CD4-positive, alpha-beta T cell treated with Interleukin-2 at 100 ng/mL for 4 hours (primary cell): ENCODE data around the gene PPP1R13B.

Experiments used
- DNase-seq: peaks from one replicate; pipeline ENCODE4 v3.0.0-alpha.2; 2020; ENCODE audit warnings: low spot score

The PPP1R13B gene

GRCh38 chr14:103881268-103882201 lies 34.2 kb upstream of the PPP1R13B start:
- no peak for DNase-seq

GRCh38 chr14:103880348-103881267 lies 33.2 kb upstream of the PPP1R13B start:
- DNase-seq = peak; percentile 5

- no peak for DNase-seq
These were observed 32.4 kb upstream of the PPP1R13B start for GRCh38 chr14:103879570-103880347.

- no peak for DNase-seq
These were observed 31.8 kb upstream of the PPP1R13B start for GRCh38 chr14:103879118-103879569.

- no peak for DNase-seq
These were observed 30.8 kb upstream of the PPP1R13B start for GRCh38 chr14:103878180-103878579.

- DNase-seq = no peak
These were observed 27.6 kb upstream of the PPP1R13B start for GRCh38 chr14:103875010-103875409.

- peak; percentile 9 for DNase-seq
These were observed 25.2 kb upstream of the PPP1R13B start for GRCh38 chr14:103872481-103873113.

- peak; percentile 67 for DNase-seq
These were observed 24.5 kb upstream of the PPP1R13B start for GRCh38 chr14:103871596-103872480.

- no peak for DNase-seq
These were observed 23.7 kb upstream of the PPP1R13B start for GRCh38 chr14:103870891-103871595.

GRCh38 chr14:103870144-103870876 lies 22.9 kb upstream of the PPP1R13B start:
- DNase-seq = no peak

GRCh38 chr14:103869406-103870143 lies 22.2 kb upstream of the PPP1R13B start:
- no peak for DNase-seq

- DNase-seq = no peak
These were observed 21.0 kb upstream of the PPP1R13B start for GRCh38 chr14:103868242-103868897.

- no peak for DNase-seq
These were observed 20.2 kb upstream of the PPP1R13B start for GRCh38 chr14:103867523-103867953.

GRCh38 chr14:103867020-103867419 lies 19.6 kb upstream of the PPP1R13B start:
- no peak for DNase-seq

- no peak for DNase-seq
These were observed 15.9 kb upstream of the PPP1R13B start for GRCh38 chr14:103863245-103863644.

- DNase-seq = no peak
These were observed 15.0 kb upstream of the PPP1R13B start for GRCh38 chr14:103862393-103862782.
